HL-60 (cell line): Measurements from ENCODE around the gene CYP4F3.

Experiments used
- POLR2AphosphoS5 ChIP-seq: IDR thresholded peaks from 2 replicates; pipeline ENCODE4 v1.6.1; 2012; ENCODE audit warnings: low read depth
- TF ChIP-seq, protein P1 (sequence below): IDR thresholded peaks from one replicate; pipeline ENCODE4 v1.5.1; 2011; ENCODE audit warnings: low read length, control low read depth, inconsistent platforms; ENCODE audit not compliant: insufficient read depth

DNA sequence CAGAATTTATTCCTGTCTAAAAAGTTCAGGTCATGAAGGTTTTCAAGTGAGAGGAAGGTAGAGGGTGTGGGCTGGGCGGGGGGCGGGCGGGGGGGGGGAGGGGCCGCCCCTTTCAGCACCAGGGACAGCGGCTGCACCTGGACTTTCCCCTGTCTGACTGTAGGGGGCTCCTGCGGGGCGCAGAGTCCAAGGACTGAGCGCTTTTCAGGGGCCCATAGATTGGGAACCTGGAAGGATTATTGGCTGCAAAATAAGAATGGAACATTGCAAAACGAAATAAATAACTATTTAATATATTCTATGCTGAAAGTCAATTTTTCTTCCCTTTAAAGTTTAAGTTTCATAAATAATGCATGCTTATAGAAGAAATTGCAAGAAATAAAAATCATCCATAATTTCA, 8.9 kb upstream of the CYP4F3 start:
- TF ChIP-seq, protein P1, sequence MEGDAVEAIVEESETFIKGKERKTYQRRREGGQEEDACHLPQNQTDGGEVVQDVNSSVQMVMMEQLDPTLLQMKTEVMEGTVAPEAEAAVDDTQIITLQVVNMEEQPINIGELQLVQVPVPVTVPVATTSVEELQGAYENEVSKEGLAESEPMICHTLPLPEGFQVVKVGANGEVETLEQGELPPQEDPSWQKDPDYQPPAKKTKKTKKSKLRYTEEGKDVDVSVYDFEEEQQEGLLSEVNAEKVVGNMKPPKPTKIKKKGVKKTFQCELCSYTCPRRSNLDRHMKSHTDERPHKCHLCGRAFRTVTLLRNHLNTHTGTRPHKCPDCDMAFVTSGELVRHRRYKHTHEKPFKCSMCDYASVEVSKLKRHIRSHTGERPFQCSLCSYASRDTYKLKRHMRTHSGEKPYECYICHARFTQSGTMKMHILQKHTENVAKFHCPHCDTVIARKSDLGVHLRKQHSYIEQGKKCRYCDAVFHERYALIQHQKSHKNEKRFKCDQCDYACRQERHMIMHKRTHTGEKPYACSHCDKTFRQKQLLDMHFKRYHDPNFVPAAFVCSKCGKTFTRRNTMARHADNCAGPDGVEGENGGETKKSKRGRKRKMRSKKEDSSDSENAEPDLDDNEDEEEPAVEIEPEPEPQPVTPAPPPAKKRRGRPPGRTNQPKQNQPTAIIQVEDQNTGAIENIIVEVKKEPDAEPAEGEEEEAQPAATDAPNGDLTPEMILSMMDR: no peak
- no peak for TF ChIP-seq POLR2AphosphoS5
